ENCODE data around the gene HORMAD2. TPM values are rescaled to one million over a fixed set of nuclear protein-coding genes. Genes with fewer than 3 reads are reported as not detected.

The HORMAD2 gene
- total and polyA plus RNA-seq, 2 donors (not counting 1 experiment from before 2014, with no cell fraction given): not detected

- no peaks in the 10 kb centered on the region for H3K79me2 ChIP-seq (ENCODE audit: control insufficient read depth, insufficient read depth, low read length)
- no peak overlapping the region for H3K27ac ChIP-seq (ENCODE audit: low read length in 2 of 2)
- H3K4me1 ChIP-seq (ENCODE audit: control insufficient read depth in 2 of 2, insufficient read depth in 2 of 2, low read length in 2 of 2): no peaks in the 10 kb centered on the region
- no peak overlapping the region for H3K4me2 ChIP-seq (replicated peaks; ENCODE audit: low read depth, low read length, poor library complexity, severe bottlenecking)
- H3K27me3 ChIP-seq (replicated peaks in 1 of 4; ENCODE audit: control extremely low read depth in 1 of 4, control insufficient read depth in 3 of 4, insufficient read depth in 4 of 4, low read length in 3 of 4): peaks cover 0 to under 1% (median 0%) of the 10 kb centered on the region in 4 experiments
- DNase-seq: no peak
- Mint-ChIP-seq H3K27me3 (peaks cover 12% of the 10 kb centered on the region), H3K27ac (no peak overlapping the region), H3K9me3 (ENCODE audit: insufficient read depth) (no peaks in the 10 kb centered on the region), H3K4me3 (no peak overlapping the region), H3K4me1 (no peaks in the 10 kb centered on the region)
- ChIA-PET POLR2A (no interaction called here), CTCF (interaction anchor here (0.8 kb wide), 1 partner anchor 104 kb away, joined by 3 read pairs; no protein-coding TSS in a partner anchor)
- TF ChIP-seq CTCF (IDR thresholded peaks at IDR 0.05) (no peak), EZH2 (IDR thresholded peaks at IDR 0.05; ENCODE audit: borderline replicate concordance, insufficient read depth, low read depth, low read length, poor library complexity, severe bottlenecking) (no peak)
- no peaks in the 10 kb centered on the region for H3K9me3 ChIP-seq (ENCODE audit: control extremely low read depth in 1 of 3, control insufficient read depth in 2 of 3, insufficient read depth in 1 of 3, low read length in 2 of 3)
- H3K4me3 ChIP-seq (ENCODE audit: control extremely low read depth in 1 of 5, extremely low read depth in 1 of 5, insufficient read depth in 1 of 5, low read depth in 2 of 5, low read length in 4 of 5): no peak overlapping the region
- no peaks in the 10 kb centered on the region for H3K36me3 ChIP-seq (replicated peaks in 1 of 2; ENCODE audit: control extremely low read depth in 1 of 2, control insufficient read depth in 1 of 2, extremely low read depth in 1 of 2, insufficient read depth in 2 of 2, low read length in 1 of 2)
- no peaks in the 10 kb centered on the region for H4K20me1 ChIP-seq (ENCODE audit: control insufficient read depth, insufficient read depth, low read length, poor library complexity, severe bottlenecking)
- H2AFZ ChIP-seq (ENCODE audit: insufficient read depth, low read depth, low read length, poor library complexity, severe bottlenecking): no peak overlapping the region
- intact Hi-C loops (cut with micrococcal nuclease): no loop called here
- 96% methylated on average over 3 of the region's 3 CpGs for WGBS (ENCODE audit: insufficient coverage)
- no peak for ATAC-seq (ENCODE audit: low read depth)
- no peak overlapping the region for H3K9ac ChIP-seq (ENCODE audit: low read length)
Observed at GRCh38 chr22:30176431-30176830, 96.2 kb downstream of the HORMAD2 start.

- TF ChIP-seq CTCF (IDR thresholded peaks at IDR 0.05): no peak
- no peak for TF ChIP-seq EZH2 (IDR thresholded peaks at IDR 0.05; ENCODE audit: borderline replicate concordance, insufficient read depth, low read depth, low read length, poor library complexity, severe bottlenecking)
- Histone ChIP-seq H3K79me2 (ENCODE audit: control insufficient read depth, insufficient read depth, low read length) (no peaks in the 10 kb centered on the region), H3K4me2 (replicated peaks; ENCODE audit: low read depth, low read length, poor library complexity, severe bottlenecking) (no peak overlapping the region), H2AFZ (ENCODE audit: insufficient read depth, low read depth, low read length, poor library complexity, severe bottlenecking) (no peak overlapping the region), H3K36me3 (replicated peaks in 1 of 2; ENCODE audit: control extremely low read depth in 1 of 2, control insufficient read depth in 1 of 2, extremely low read depth in 1 of 2, insufficient read depth in 2 of 2, low read length in 1 of 2) (no peaks in the 10 kb centered on the region), H3K27ac (ENCODE audit: low read length in 2 of 2) (no peak overlapping the region), H3K4me3 (ENCODE audit: control extremely low read depth in 1 of 5, extremely low read depth in 1 of 5, insufficient read depth in 1 of 5, low read depth in 2 of 5, low read length in 4 of 5) (no peak overlapping the region), H4K20me1 (ENCODE audit: control insufficient read depth, insufficient read depth, low read length, poor library complexity, severe bottlenecking) (no peaks in the 10 kb centered on the region), H3K9ac (ENCODE audit: low read length) (no peak overlapping the region), H3K4me1 (ENCODE audit: control insufficient read depth in 2 of 2, insufficient read depth in 2 of 2, low read length in 2 of 2) (no peaks in the 10 kb centered on the region), H3K27me3 (replicated peaks in 1 of 4; ENCODE audit: control extremely low read depth in 1 of 4, control insufficient read depth in 3 of 4, insufficient read depth in 4 of 4, low read length in 3 of 4) (peaks cover 0 to 7% (median 0%) of the 10 kb centered on the region in 4 experiments), H3K9me3 (ENCODE audit: control extremely low read depth in 1 of 3, control insufficient read depth in 2 of 3, insufficient read depth in 1 of 3, low read length in 2 of 3) (no peaks in the 10 kb centered on the region)
- ATAC-seq (ENCODE audit: low read depth) (no peak), DNase-seq (no peak)
- H3K4me3 Mint-ChIP-seq: no peak overlapping the region
- H3K9me3 Mint-ChIP-seq (ENCODE audit: insufficient read depth): no peaks in the 10 kb centered on the region
- H3K27ac Mint-ChIP-seq: no peak overlapping the region
- intact Hi-C loops (cut with micrococcal nuclease): no loop called here
- H3K4me1 Mint-ChIP-seq: no peaks in the 10 kb centered on the region
- H3K27me3 Mint-ChIP-seq: peaks cover 21% of the 10 kb centered on the region
- ChIA-PET CTCF (no interaction called here), POLR2A (no interaction called here)
- no CpG with 5 or more reads among the region's 3 CpGs for WGBS (ENCODE audit: insufficient coverage)
Observed at GRCh38 chr22:30178181-30179126, 98.2 kb downstream of the HORMAD2 start.

Data from B cell (primary cell).